GM10847 (cell line): ENCODE results near the gene SLC41A3.

Experiments
- POLR2A ChIP-seq: IDR thresholded peaks from 2 replicates; pipeline ENCODE4 v1.6.1; 2011; ENCODE audit not compliant: insufficient read length; ENCODE audit errors: extremely low read depth

Gene SLC41A3

GRCh38 chr3:126021702-126022101 lies 62.2 kb downstream of the SLC41A3 start:
- no peak for TF ChIP-seq POLR2A

GRCh38 chr3:126021224-126021623 lies 62.7 kb downstream of the SLC41A3 start:
- no peak for TF ChIP-seq POLR2A

- no peak for TF ChIP-seq POLR2A
Observed at GRCh38 chr3:126019683-126020082, 64.2 kb downstream of the SLC41A3 start.

- TF ChIP-seq POLR2A = no peak
Observed at GRCh38 chr3:126018995-126019394, 64.9 kb downstream of the SLC41A3 start.

GRCh38 chr3:126018545-126018944 lies 65.4 kb downstream of the SLC41A3 start:
- no peak for TF ChIP-seq POLR2A

GRCh38 chr3:126017362-126017761 lies 66.6 kb downstream of the SLC41A3 start:
- TF ChIP-seq POLR2A = no peak

- TF ChIP-seq POLR2A = no peak
Observed at GRCh38 chr3:126016616-126017015, 67.3 kb downstream of the SLC41A3 start.

GRCh38 chr3:126015075-126015474 lies 68.8 kb downstream of the SLC41A3 start:
- no peak for TF ChIP-seq POLR2A

GRCh38 chr3:126014252-126014651 lies 69.7 kb downstream of the SLC41A3 start:
- TF ChIP-seq POLR2A = no peak

GRCh38 chr3:126013751-126014156 lies 70.2 kb downstream of the SLC41A3 start:
- TF ChIP-seq POLR2A = no peak

- TF ChIP-seq POLR2A = no peak
Observed at GRCh38 chr3:126009181-126009580, 74.7 kb downstream of the SLC41A3 start.

GRCh38 chr3:126008219-126008618 lies 75.7 kb downstream of the SLC41A3 start:
- TF ChIP-seq POLR2A = no peak

- no peak for TF ChIP-seq POLR2A
Observed at GRCh38 chr3:126005951-126006350, 78.0 kb downstream of the SLC41A3 start.

GRCh38 chr3:126004692-126005091 lies 79.2 kb downstream of the SLC41A3 start:
- TF ChIP-seq POLR2A = no peak

GRCh38 chr3:126004217-126004616 lies 79.7 kb downstream of the SLC41A3 start:
- no peak for TF ChIP-seq POLR2A

GRCh38 chr3:126003447-126004190 lies 80.3 kb downstream of the SLC41A3 start:
- no peak for TF ChIP-seq POLR2A

- TF ChIP-seq POLR2A = no peak
Observed at GRCh38 chr3:126002189-126002588, 81.7 kb downstream of the SLC41A3 start.
